OCI-LY7 (cell line): ENCODE measurements around the gene NR2F6. TPM values are rescaled to one million over a fixed set of nuclear protein-coding genes. Genes with fewer than 3 reads are reported as not detected.
A peak's percentile ranks its signal among the peaks of the same experiment; 100 is the strongest.

Source experiments
- BruUV-seq: library from RNA; stranded (reverse); fragments of 400-500 nt; replicated peaks from 2 replicates; lab custom pipeline; 2021; lab: Mats Ljungman, UMichigan
- CTCF ChIA-PET: fragments of 300-600 bp; sonication (Branson Sonifier 250); formaldehyde crosslinking; loops from one replicate; lab custom pipeline; 2022; ENCODE audit warnings: antibody characterized with exemption; ENCODE audit not compliant: unreplicated experiment; lab: Charles Lee
- POLR2A ChIA-PET: fragments of 300-600 bp; sonication (Branson Sonifier 250); formaldehyde crosslinking; loops from one replicate; lab custom pipeline; 2022; ENCODE audit warnings: antibody characterized with exemption; lab: Charles Lee
- DNase-seq: peaks from one replicate; pipeline ENCODE4 v3.0.0-alpha.2; 2015; ENCODE audit warnings: low spot score
- H2AFZ ChIP-seq: fragments of 200-600 bp; sonication (generic), shearing (Covaris generic); 2 replicates; pipeline ENCODE4 v1.6.1; 2014; ENCODE audit warnings: mild to moderate bottlenecking, antibody characterized with exemption, low read length, moderate library complexity
- H3K27ac ChIP-seq: fragments of 200-600 bp; sonication (generic); 2 replicates; pipeline ENCODE4 v1.5.1; 2014; ENCODE audit warnings: mixed run types, low read depth, mild to moderate bottlenecking, moderate library complexity, low read length, inconsistent platforms; ENCODE audit not compliant: poor library complexity, severe bottlenecking
- H3K36me3 ChIP-seq: fragments of 200-600 bp; sonication (generic); 2 replicates; pipeline ENCODE4 v1.6.1; 2014; ENCODE audit warnings: mild to moderate bottlenecking, antibody characterized with exemption, low read length, moderate library complexity, mixed read lengths; ENCODE audit not compliant: insufficient read depth
- H3K4me1 ChIP-seq: fragments of 200-600 bp; sonication (generic); 2 replicates; pipeline ENCODE4 v1.5.1; 2014; ENCODE audit warnings: mild to moderate bottlenecking, low read length; ENCODE audit not compliant: insufficient read depth, poor library complexity, severe bottlenecking
- H3K4me2 ChIP-seq: fragments of 200-600 bp; sonication (generic); 2 replicates; pipeline ENCODE4 v1.6.1; 2014; ENCODE audit warnings: mild to moderate bottlenecking, low read length
- H3K4me3 ChIP-seq: fragments of 200-600 bp; sonication (generic); 2 replicates; pipeline ENCODE4 v1.5.1; 2014; ENCODE audit warnings: mild to moderate bottlenecking, low read depth, low read length; ENCODE audit not compliant: poor library complexity, severe bottlenecking
- H3K79me2 ChIP-seq: fragments of 200-600 bp; sonication (generic); 2 replicates; pipeline ENCODE4 v1.6.1; 2016; ENCODE audit warnings: low read depth, mild to moderate bottlenecking, low read length, moderate library complexity, mixed read lengths; ENCODE audit not compliant: insufficient read depth
- H3K9me2 ChIP-seq: fragments of 200-600 bp; sonication (generic); 2 replicates; pipeline ENCODE4 v1.6.1; 2016; ENCODE audit warnings: mild to moderate bottlenecking, low read length, mixed read lengths; ENCODE audit not compliant: insufficient read depth
- H3K9me3 ChIP-seq: fragments of 200-600 bp; sonication (generic); 2 replicates; pipeline ENCODE4 v1.6.1; 2014; ENCODE audit warnings: mild to moderate bottlenecking, mixed run types, low read length, mixed read lengths
- H4K20me1 ChIP-seq: fragments of 200-600 bp; sonication (generic); 2 replicates; pipeline ENCODE4 v1.6.1; 2014; ENCODE audit warnings: mild to moderate bottlenecking, antibody characterized with exemption, low read length, moderate library complexity, mixed read lengths; ENCODE audit not compliant: insufficient read depth
- EZH2phosphoT487 ChIP-seq: fragments of 200-600 bp; sonication (generic); IDR thresholded peaks from 2 replicates; pipeline ENCODE4 v1.6.1; 2018; ENCODE audit warnings: low read depth, borderline replicate concordance, mild to moderate bottlenecking, mixed run types, antibody characterized with exemption, low read length, moderate library complexity, mixed read lengths
- intact Hi-C: fragments of 100-400 bp; cut with micrococcal nuclease; formaldehyde crosslinking; loops from one replicate; pipeline ENCODE4 v1.10.0; 2022; ENCODE audit not compliant: unreplicated experiment
- total RNA-seq, 2 experiments: library from RNA; depleted of rRNA in 1 of 2; stranded (reverse); fragments of >200 nt in 1 of 2; shearing (Covaris generic) in 1 of 2; gene quantifications; 2 replicates each; pipeline ENCODE4 v1.2.3, GENCODE V29; 2014 to 2022
- TF ChIP-seq, protein P1 (sequence below): fragments of 200-600 bp; sonication (generic); conservative IDR thresholded peaks from 2 replicates; pipeline ENCODE4 v1.5.1; 2014; ENCODE audit warnings: mild to moderate bottlenecking, antibody characterized with exemption, low read length, moderate library complexity, mixed read lengths

Gene NR2F6
- total RNA-seq, 2 experiments from 2014 or later, result 33.1 to 39.2 TPM

DNA sequence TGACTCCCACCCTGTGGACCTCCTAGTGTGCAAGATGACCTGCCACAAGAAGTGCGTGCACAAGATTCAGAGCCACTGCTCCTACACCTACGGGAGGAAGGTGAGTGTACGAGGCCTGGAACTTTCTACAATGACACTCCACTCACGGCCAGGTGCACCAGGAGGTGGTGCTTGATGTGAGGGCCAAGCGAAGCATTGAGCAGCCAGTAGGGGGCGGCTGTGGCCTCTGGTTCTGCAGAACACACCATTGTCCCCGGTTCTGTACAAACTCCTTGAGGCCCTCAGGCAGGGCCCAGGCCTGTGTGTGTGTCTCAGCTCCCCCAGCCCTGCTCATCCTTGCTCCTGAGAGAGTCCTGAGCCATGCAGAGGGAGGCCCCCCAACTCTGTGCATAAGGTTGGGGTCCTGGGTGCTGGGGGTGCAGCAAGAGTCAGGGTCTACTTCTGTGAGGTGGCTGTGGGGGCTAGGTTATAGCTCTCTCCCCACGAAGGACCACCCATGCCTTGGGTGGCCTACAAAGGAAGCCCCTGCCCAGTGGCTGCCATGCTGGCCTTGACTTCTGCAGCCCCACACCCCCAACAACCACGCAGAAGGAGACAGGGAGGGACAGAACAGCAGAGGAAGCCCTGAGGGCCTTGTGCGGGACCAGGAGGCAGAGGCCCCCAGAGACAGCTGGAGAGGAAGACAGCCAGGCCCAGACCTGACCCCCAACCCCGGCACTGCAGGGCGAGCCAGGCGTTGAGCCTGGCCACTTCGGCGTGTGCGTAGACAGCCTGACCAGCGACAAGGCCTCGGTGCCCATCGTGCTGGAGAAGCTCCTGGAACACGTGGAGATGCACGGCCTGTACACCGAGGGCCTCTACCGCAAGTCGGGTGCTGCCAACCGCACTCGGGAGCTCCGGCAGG lies 40.2 kb downstream of the NR2F6 start:
- peak; percentile 65 for DNase-seq
- Histone ChIP-seq H3K9me3 (no peaks in the 10 kb centered on the region), H3K9me2 (no peaks in the 10 kb centered on the region), H3K27ac (no peak overlapping the region), H3K79me2 (no peaks in the 10 kb centered on the region), H3K4me2 (no peak overlapping the region), H3K36me3 (peaks cover 85% of the 10 kb centered on the region), H2AFZ (no peak overlapping the region), H4K20me1 (no peaks in the 10 kb centered on the region), H3K4me3 (no peak overlapping the region), H3K4me1 (peaks cover 19% of the 10 kb centered on the region)
- CTCF ChIA-PET, result no interaction called here
- intact Hi-C loops, result no loop called here
- no peak for TF ChIP-seq EZH2phosphoT487
- TF ChIP-seq, protein P1, sequence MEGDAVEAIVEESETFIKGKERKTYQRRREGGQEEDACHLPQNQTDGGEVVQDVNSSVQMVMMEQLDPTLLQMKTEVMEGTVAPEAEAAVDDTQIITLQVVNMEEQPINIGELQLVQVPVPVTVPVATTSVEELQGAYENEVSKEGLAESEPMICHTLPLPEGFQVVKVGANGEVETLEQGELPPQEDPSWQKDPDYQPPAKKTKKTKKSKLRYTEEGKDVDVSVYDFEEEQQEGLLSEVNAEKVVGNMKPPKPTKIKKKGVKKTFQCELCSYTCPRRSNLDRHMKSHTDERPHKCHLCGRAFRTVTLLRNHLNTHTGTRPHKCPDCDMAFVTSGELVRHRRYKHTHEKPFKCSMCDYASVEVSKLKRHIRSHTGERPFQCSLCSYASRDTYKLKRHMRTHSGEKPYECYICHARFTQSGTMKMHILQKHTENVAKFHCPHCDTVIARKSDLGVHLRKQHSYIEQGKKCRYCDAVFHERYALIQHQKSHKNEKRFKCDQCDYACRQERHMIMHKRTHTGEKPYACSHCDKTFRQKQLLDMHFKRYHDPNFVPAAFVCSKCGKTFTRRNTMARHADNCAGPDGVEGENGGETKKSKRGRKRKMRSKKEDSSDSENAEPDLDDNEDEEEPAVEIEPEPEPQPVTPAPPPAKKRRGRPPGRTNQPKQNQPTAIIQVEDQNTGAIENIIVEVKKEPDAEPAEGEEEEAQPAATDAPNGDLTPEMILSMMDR, result peak; percentile 80
- POLR2A ChIA-PET, result no interaction called here
- no TSS peak for BruUV-seq

DNA sequence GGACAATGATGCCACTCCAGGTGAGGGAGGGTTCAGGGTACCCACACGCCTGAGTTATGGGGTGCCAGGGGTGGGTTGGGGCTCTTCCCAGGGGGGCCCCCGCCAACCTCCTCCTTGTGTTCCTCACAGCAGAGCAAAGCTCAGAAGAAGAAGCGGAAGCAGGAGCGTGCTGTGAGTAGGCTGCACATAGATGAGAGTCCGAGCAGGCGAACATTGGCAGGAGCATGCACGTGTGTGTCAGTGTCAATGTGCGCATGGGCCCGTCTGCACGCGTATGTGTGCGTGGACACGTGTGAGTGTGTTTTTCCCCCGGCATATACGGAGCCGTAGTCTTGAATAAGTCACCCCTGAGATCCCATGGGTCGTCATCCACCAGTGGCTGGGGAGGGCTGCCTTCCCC lies 43.0 kb downstream of the NR2F6 start:
- Histone ChIP-seq H3K4me2 (no peak overlapping the region), H3K79me2 (no peaks in the 10 kb centered on the region), H3K9me3 (no peaks in the 10 kb centered on the region), H2AFZ (no peak overlapping the region), H4K20me1 (no peaks in the 10 kb centered on the region), H3K36me3 (peaks cover 96% of the 10 kb centered on the region), H3K4me1 (no peaks in the 10 kb centered on the region), H3K9me2 (no peaks in the 10 kb centered on the region), H3K4me3 (no peak overlapping the region), H3K27ac (no peak overlapping the region)
- no peak for DNase-seq
- intact Hi-C loops, result no loop called here
- POLR2A ChIA-PET, result no interaction called here
- BruUV-seq, result no TSS peak
- no peak for TF ChIP-seq EZH2phosphoT487
- TF ChIP-seq, protein P1, result no peak
- CTCF ChIA-PET, result interaction anchor here (1.0 kb wide), 1 partner anchor 12 kb away, joined by 3 read pairs; the partner anchor contains the start of gene USE1

DNA sequence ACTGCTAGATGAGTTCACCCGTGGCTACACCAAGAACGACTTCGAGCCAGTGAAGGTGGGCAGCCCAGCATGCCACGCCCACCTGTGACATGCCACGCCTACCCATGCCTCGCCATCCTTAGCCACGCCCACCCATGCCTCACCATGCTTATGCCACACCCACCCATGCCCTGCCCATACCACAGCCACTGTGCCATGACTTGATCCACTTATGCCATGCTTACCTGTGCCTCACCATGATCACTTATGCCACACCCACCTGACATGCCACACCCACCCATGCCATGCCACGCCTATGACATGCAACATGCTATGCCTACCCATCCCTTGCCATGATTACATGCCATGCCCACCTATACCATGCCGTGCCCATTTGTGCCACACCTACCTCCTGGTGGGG lies 43.5 kb downstream of the NR2F6 start:
- intact Hi-C loops, result no loop called here

More for the DNA sequence above, 43.5 kb downstream of the NR2F6 start:
- ChIA-PET CTCF (no interaction called here), POLR2A (no interaction called here)
- H3K27ac ChIP-seq, result no peak overlapping the region
- BruUV-seq, result no TSS peak
- no peak overlapping the region for H3K4me2 ChIP-seq
- no peaks in the 10 kb centered on the region for H3K9me3 ChIP-seq
- TF ChIP-seq, protein P1, result no peak
- TF ChIP-seq EZH2phosphoT487, result no peak
- H3K4me1 ChIP-seq, result no peaks in the 10 kb centered on the region
- H3K36me3 ChIP-seq, result peaks cover 97% of the 10 kb centered on the region
- no peaks in the 10 kb centered on the region for H3K79me2 ChIP-seq
- H3K4me3 ChIP-seq, result no peak overlapping the region
- H4K20me1 ChIP-seq, result no peaks in the 10 kb centered on the region
- H3K9me2 ChIP-seq, result no peaks in the 10 kb centered on the region
- no peak overlapping the region for H2AFZ ChIP-seq
- peak; percentile 34 for DNase-seq
